B cell (primary cell): ENCODE measurements around the gene CINP.

Experiments used
- EZH2 ChIP-seq: IDR thresholded peaks from 2 replicates; pipeline ENCODE4 v1.6.1; 2012; ENCODE audit warnings: borderline replicate concordance, low read depth, mild to moderate bottlenecking, moderate library complexity, low read length; ENCODE audit not compliant: insufficient read depth, poor library complexity, severe bottlenecking
- TF ChIP-seq, protein P1 (sequence below): fragments of 200-600 bp; IDR thresholded peaks from one replicate; pipeline ENCODE4 v1.8.0; 2022; ENCODE audit warnings: antibody characterized with exemption, mild to moderate bottlenecking

- TF ChIP-seq, protein P1, sequence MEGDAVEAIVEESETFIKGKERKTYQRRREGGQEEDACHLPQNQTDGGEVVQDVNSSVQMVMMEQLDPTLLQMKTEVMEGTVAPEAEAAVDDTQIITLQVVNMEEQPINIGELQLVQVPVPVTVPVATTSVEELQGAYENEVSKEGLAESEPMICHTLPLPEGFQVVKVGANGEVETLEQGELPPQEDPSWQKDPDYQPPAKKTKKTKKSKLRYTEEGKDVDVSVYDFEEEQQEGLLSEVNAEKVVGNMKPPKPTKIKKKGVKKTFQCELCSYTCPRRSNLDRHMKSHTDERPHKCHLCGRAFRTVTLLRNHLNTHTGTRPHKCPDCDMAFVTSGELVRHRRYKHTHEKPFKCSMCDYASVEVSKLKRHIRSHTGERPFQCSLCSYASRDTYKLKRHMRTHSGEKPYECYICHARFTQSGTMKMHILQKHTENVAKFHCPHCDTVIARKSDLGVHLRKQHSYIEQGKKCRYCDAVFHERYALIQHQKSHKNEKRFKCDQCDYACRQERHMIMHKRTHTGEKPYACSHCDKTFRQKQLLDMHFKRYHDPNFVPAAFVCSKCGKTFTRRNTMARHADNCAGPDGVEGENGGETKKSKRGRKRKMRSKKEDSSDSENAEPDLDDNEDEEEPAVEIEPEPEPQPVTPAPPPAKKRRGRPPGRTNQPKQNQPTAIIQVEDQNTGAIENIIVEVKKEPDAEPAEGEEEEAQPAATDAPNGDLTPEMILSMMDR: no peak
- no peak for TF ChIP-seq EZH2
Observed at GRCh38 chr14:102375119-102375518, 12.4 kb upstream of the CINP start.
